ENCODE measurements around the gene ZNF18. TPM values are rescaled to one million over a fixed set of nuclear protein-coding genes. Genes with fewer than 3 reads are reported as not detected.

The ZNF18 gene
- total RNA-seq, 2 donors from 2014 or later: 10.4 to 16.3 TPM

- DNase-seq: peak; percentile 91
- Mint-ChIP-seq H3K27me3 (ENCODE audit: insufficient read depth) (no peaks in the 10 kb centered on the region), H3K27ac (peak overlapping the region; percentile 19), H3K36me3 (ENCODE audit: low read depth) (peaks cover 43% of the 10 kb centered on the region), H3K4me1 (peaks cover 46% of the 10 kb centered on the region), H3K4me3 (no peak overlapping the region), H3K9me3 (peaks cover 3% of the 10 kb centered on the region)
- WGBS, 2 experiments (ENCODE audit: insufficient coverage in 1 of 2, insufficient read length in 1 of 2): 50 to 54% methylated on average over 2 to 4 of the region's 4 CpGs
- H3K4me3 ChIP-seq (ENCODE audit: low read length): no peak overlapping the region
- no peak overlapping the region for H3K27ac ChIP-seq (ENCODE audit: low read depth, low read length)
- H3K9ac ChIP-seq (ENCODE audit: extremely low read depth, low read length, poor library complexity, severe bottlenecking): no peak overlapping the region
- H3K27me3 ChIP-seq (ENCODE audit: control insufficient read depth, insufficient read depth, low read length, poor library complexity, severe bottlenecking): no peaks in the 10 kb centered on the region
- peaks cover 5% of the 10 kb centered on the region for H3K9me3 ChIP-seq (ENCODE audit: control insufficient read depth, low read length)
- H3K36me3 ChIP-seq (ENCODE audit: control insufficient read depth, insufficient read depth, low read length): peaks cover 22% of the 10 kb centered on the region
- TF ChIP-seq, protein P1, sequence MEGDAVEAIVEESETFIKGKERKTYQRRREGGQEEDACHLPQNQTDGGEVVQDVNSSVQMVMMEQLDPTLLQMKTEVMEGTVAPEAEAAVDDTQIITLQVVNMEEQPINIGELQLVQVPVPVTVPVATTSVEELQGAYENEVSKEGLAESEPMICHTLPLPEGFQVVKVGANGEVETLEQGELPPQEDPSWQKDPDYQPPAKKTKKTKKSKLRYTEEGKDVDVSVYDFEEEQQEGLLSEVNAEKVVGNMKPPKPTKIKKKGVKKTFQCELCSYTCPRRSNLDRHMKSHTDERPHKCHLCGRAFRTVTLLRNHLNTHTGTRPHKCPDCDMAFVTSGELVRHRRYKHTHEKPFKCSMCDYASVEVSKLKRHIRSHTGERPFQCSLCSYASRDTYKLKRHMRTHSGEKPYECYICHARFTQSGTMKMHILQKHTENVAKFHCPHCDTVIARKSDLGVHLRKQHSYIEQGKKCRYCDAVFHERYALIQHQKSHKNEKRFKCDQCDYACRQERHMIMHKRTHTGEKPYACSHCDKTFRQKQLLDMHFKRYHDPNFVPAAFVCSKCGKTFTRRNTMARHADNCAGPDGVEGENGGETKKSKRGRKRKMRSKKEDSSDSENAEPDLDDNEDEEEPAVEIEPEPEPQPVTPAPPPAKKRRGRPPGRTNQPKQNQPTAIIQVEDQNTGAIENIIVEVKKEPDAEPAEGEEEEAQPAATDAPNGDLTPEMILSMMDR (conservative IDR thresholded peaks at IDR 0.05): no peak
- H3K4me1 ChIP-seq (ENCODE audit: control insufficient read depth, insufficient read depth, low read length): peaks cover 8% of the 10 kb centered on the region
Measured at GRCh38 chr17:11991461-11991860, 5.8 kb downstream of the ZNF18 start.

- H3K27ac Mint-ChIP-seq: peak overlapping the region; percentile 19
Measured at GRCh38 chr17:11990363-11990983, 6.8 kb downstream of the ZNF18 start.

GRCh38 chr17:11986942-11987329 lies 10.3 kb downstream of the ZNF18 start:
- no peaks in the 10 kb centered on the region for H3K27me3 ChIP-seq (ENCODE audit: control insufficient read depth, insufficient read depth, low read length, poor library complexity, severe bottlenecking)
- H3K9me3 Mint-ChIP-seq: peaks cover 41% of the 10 kb centered on the region
- TF ChIP-seq, protein P1 (conservative IDR thresholded peaks at IDR 0.05): peak; percentile 82
- H3K36me3 ChIP-seq (ENCODE audit: control insufficient read depth, insufficient read depth, low read length): peaks cover 60% of the 10 kb centered on the region
- peaks cover 64% of the 10 kb centered on the region for H3K36me3 Mint-ChIP-seq (ENCODE audit: low read depth)
- H3K27ac ChIP-seq (ENCODE audit: low read depth, low read length): no peak overlapping the region
- H3K27ac Mint-ChIP-seq: peak overlapping the region; percentile 78
- peaks cover 8% of the 10 kb centered on the region for H3K4me1 ChIP-seq (ENCODE audit: control insufficient read depth, insufficient read depth, low read length)
- H3K4me1 Mint-ChIP-seq: peaks cover 52% of the 10 kb centered on the region
- peak overlapping the region; percentile 74 for H3K4me3 ChIP-seq (ENCODE audit: low read length)
- no peaks in the 10 kb centered on the region for H3K27me3 Mint-ChIP-seq (ENCODE audit: insufficient read depth)
- peaks cover 45% of the 10 kb centered on the region for H3K9me3 ChIP-seq (ENCODE audit: control insufficient read depth, low read length)
- no peak for DNase-seq
- WGBS, 2 experiments (ENCODE audit: insufficient coverage in 1 of 2, insufficient read length in 1 of 2): 27 to 54% methylated on average over 4 to 5 of the region's 5 CpGs
- H3K9ac ChIP-seq (ENCODE audit: extremely low read depth, low read length, poor library complexity, severe bottlenecking): peak overlapping the region; percentile 44
- H3K4me3 Mint-ChIP-seq: no peak overlapping the region

More at GRCh38 chr17:11990363-11990983, 6.8 kb downstream of the ZNF18 start:
- Histone ChIP-seq H3K9me3 (ENCODE audit: control insufficient read depth, low read length) (peaks cover 10% of the 10 kb centered on the region), H3K4me3 (ENCODE audit: low read length) (no peak overlapping the region), H3K9ac (ENCODE audit: extremely low read depth, low read length, poor library complexity, severe bottlenecking) (no peak overlapping the region), H3K27me3 (ENCODE audit: control insufficient read depth, insufficient read depth, low read length, poor library complexity, severe bottlenecking) (no peaks in the 10 kb centered on the region), H3K36me3 (ENCODE audit: control insufficient read depth, insufficient read depth, low read length) (peaks cover 26% of the 10 kb centered on the region), H3K4me1 (ENCODE audit: control insufficient read depth, insufficient read depth, low read length) (peaks cover 8% of the 10 kb centered on the region), H3K27ac (ENCODE audit: low read depth, low read length) (no peak overlapping the region)
- DNase-seq: no peak
- Mint-ChIP-seq H3K27me3 (ENCODE audit: insufficient read depth) (no peaks in the 10 kb centered on the region), H3K4me1 (peaks cover 49% of the 10 kb centered on the region), H3K9me3 (peaks cover 10% of the 10 kb centered on the region), H3K36me3 (ENCODE audit: low read depth) (peaks cover 51% of the 10 kb centered on the region), H3K4me3 (no peak overlapping the region)
- TF ChIP-seq, protein P1 (conservative IDR thresholded peaks at IDR 0.05): no peak
- WGBS, 2 experiments (ENCODE audit: insufficient coverage in 1 of 2, insufficient read length in 1 of 2): 90 to 92% methylated on average over 7 of the region's 7 CpGs
